Uterus (tissue), 4 donors: Measurements from ENCODE around the gene CERS6. TPM values are rescaled to one million over a fixed set of nuclear protein-coding genes. Genes with fewer than 3 reads are reported as not detected.

ENCODE experiments used
- DNase-seq, 2 donors: peaks; one replicate each; pipeline ENCODE4 v3.0.0-alpha.2; 2019 to 2020
- H3K27ac ChIP-seq, 2 donors: fragments of 200-600 bp; sonication (generic); 1 replicate in 1 of 2; 2 replicates in 1 of 2; pipeline ENCODE4 v1.5.1; 2016 to 2018
- H3K27me3 ChIP-seq, 2 donors: fragments of 200-600 bp; sonication (generic); one replicate each; pipeline ENCODE4 v1.5.1; 2018 to 2019; ENCODE audit warnings: control low read depth in 1 of 2
- H3K36me3 ChIP-seq, 2 donors: fragments of 200-600 bp; sonication (generic); one replicate each; pipeline ENCODE4 v1.5.1; 2019; ENCODE audit warnings: control low read depth in 1 of 2
- H3K4me1 ChIP-seq, 2 donors: fragments of 200-600 bp; sonication (generic); one replicate each; pipeline ENCODE4 v1.5.1; 2018 to 2019; ENCODE audit warnings: control low read depth in 1 of 2
- H3K4me3 ChIP-seq, 2 donors: fragments of 200-600 bp; sonication (generic); 1 replicate in 1 of 2; 2 replicates in 1 of 2; pipeline ENCODE4 v1.5.1; 2018 to 2019; ENCODE audit warnings: mild to moderate bottlenecking in 1 of 2
- H3K9me3 ChIP-seq, 2 donors: fragments of 200-600 bp; sonication (generic); one replicate each; pipeline ENCODE4 v1.5.1; 2019; ENCODE audit warnings: control low read depth in 1 of 2
- CTCF ChIP-seq, 4 experiments: fragments of 200-600 bp in 2 of 4; fragments of 450-650 bp in 2 of 4; sonication (generic) in 2 of 4; IDR thresholded peaks; one replicate each; pipeline ENCODE4 v1.5.1; 2016 to 2019; ENCODE audit warnings: antibody characterized with exemption in 4 of 4, mild to moderate bottlenecking in 2 of 4, moderate library complexity in 1 of 4
- POLR2A ChIP-seq, 2 donors: fragments of 450-650 bp; IDR thresholded peaks; one replicate each; pipeline ENCODE4 v1.6.1; 2016; ENCODE audit warnings: antibody characterized with exemption in 2 of 2, mild to moderate bottlenecking in 1 of 2, moderate library complexity in 1 of 2
- intact Hi-C: fragments of 100-400 bp; cut with DNase I; formaldehyde crosslinking; loops from one replicate; pipeline ENCODE4 v1.15.1; 2023; ENCODE audit warnings: low total_unique reads
- total RNA-seq, 4 donors: library from RNA; depleted of rRNA in 3 of 4; stranded (reverse); fragments of >200 nt in 3 of 4; gene quantifications; one replicate each; pipeline versions ENCODE4 v1.1.0 to v1.2.4, GENCODE V29; 2014 to 2023
- donor health status: DM: yes; HTN: yes; CAD: no.

CERS6 gene
- total RNA-seq, 4 donors from 2014 or later = 20.0 to 47.2 (median 26.6) TPM

DNA sequence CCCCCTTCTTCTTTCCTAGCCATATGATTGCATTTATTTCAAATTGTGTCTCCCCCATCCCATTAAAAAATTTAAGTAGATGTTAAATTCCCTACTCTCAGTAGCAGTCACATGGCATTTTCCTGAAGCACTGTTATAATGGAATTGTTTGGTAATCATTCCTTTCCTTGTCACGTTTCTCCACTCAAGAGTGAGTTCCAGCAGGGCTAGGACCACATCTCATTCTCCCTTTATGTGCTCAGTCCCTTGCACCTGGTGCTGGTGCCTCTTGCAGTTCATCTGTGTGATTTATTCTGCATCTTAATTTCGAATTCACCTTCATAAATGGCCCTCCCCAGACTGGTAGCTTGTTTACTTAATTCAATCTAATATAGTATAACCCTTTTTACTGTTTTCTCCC lies 276.0 kb downstream of the CERS6 start:
- Histone ChIP-seq H3K4me1 (no peaks in the 10 kb centered on the region), H3K27me3 (no peaks in the 10 kb centered on the region), H3K4me3 (no peak overlapping the region), H3K36me3 (no peaks in the 10 kb centered on the region), H3K27ac (no peak overlapping the region), H3K9me3 (no peaks in the 10 kb centered on the region)
- DNase-seq = no peak
- intact Hi-C loops = no loop called here
- TF ChIP-seq CTCF (IDR thresholded peaks at IDR 0.05) (no peak), POLR2A (IDR thresholded peaks at IDR 0.05) (no peak)

GRCh38 chr2:168732506-168732905 lies 276.4 kb downstream of the CERS6 start:
- Histone ChIP-seq H3K36me3 (no peaks in the 10 kb centered on the region), H3K27ac (no peak overlapping the region)

GRCh38 chr2:168734199-168734760 lies 278.2 kb downstream of the CERS6 start:
- Histone ChIP-seq H3K36me3 (no peaks in the 10 kb centered on the region), H3K27me3 (no peaks in the 10 kb centered on the region), H3K4me1 (no peaks in the 10 kb centered on the region), H3K4me3 (no peak overlapping the region), H3K27ac (no peak overlapping the region), H3K9me3 (no peaks in the 10 kb centered on the region)
- intact Hi-C loops = no loop called here
- DNase-seq = no peak
- TF ChIP-seq CTCF (IDR thresholded peaks at IDR 0.05) (no peak), POLR2A (IDR thresholded peaks at IDR 0.05) (no peak)

More at GRCh38 chr2:168732506-168732905, 276.4 kb downstream of the CERS6 start:
- Histone ChIP-seq H3K9me3 (no peaks in the 10 kb centered on the region), H3K4me3 (no peak overlapping the region), H3K27me3 (no peaks in the 10 kb centered on the region), H3K4me1 (no peaks in the 10 kb centered on the region)
- intact Hi-C loops = no loop called here
- TF ChIP-seq POLR2A (IDR thresholded peaks at IDR 0.05) (no peak), CTCF (IDR thresholded peaks at IDR 0.05) (no peak)
- no peak for DNase-seq

DNA sequence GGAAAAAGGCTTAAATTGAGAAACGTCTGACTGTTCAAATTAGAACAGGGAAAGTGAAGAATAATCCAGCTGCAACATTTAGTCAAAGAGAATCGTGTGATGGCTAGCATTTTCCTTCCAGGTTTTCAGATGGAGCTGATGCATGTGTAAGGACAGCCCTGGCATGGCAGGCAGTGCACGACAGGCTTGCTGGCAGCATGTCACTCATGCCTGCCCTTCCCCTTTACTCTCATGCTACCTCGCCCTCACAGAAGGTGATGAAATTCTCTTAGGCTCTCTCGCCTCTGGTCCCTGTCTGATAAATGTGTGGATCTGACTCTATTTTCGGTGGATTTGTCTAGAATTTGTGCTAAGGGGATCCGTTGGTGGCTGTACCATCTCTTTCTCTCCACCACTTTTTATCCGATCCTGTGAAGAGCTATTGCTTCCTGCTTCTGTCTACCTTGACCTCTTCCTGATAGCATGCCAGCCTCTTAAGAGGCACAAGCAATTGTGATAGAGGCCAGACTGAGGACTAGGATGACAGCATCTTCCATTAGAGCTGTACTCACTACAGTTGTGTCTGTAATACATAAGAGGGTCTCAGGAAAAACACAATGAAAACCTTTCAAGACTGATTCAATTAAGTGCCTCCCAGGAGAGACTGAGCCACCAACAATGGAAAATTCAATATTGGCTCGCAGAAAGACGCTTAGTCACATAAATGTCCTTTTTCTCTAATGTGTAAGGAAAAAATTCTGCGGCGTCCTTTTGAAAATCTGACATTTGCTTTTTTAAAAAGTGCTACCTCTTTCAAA lies 280.8 kb downstream of the CERS6 start:
- H3K9me3 ChIP-seq = no peaks in the 10 kb centered on the region
- TF ChIP-seq CTCF (IDR thresholded peaks at IDR 0.05) (no peak), POLR2A (IDR thresholded peaks at IDR 0.05) (no peak)
- H3K27ac ChIP-seq = no peak overlapping the region
- no peaks in the 10 kb centered on the region for H3K4me1 ChIP-seq
- H3K27me3 ChIP-seq = no peaks in the 10 kb centered on the region
- no peak for DNase-seq
- H3K4me3 ChIP-seq = no peak overlapping the region
- intact Hi-C loops = no loop called here
- no peaks in the 10 kb centered on the region for H3K36me3 ChIP-seq

- H3K4me3 ChIP-seq = no peak overlapping the region
- H3K27me3 ChIP-seq = no peaks in the 10 kb centered on the region
- no peaks in the 10 kb centered on the region for H3K4me1 ChIP-seq
- no peaks in the 10 kb centered on the region for H3K9me3 ChIP-seq
- H3K27ac ChIP-seq = no peak overlapping the region
- no peaks in the 10 kb centered on the region for H3K36me3 ChIP-seq
- no peak for DNase-seq
- TF ChIP-seq POLR2A (IDR thresholded peaks at IDR 0.05) (no peak), CTCF (IDR thresholded peaks at IDR 0.05) (no peak)
- intact Hi-C loops = no loop called here
Measured at GRCh38 chr2:168738062-168738461, 282.0 kb downstream of the CERS6 start.
